HG03558 (cell line): ENCODE data around the gene PPP1R13B.

Experiments used
- ATAC-seq: cut with Tn5 transposase; IDR thresholded peaks from one replicate; pipeline ENCODE4 v1.9.1; 2021; ENCODE audit warnings: moderate number of reproducible peaks; ENCODE audit not compliant: unreplicated experiment; ENCODE audit errors: extremely low read depth

PPP1R13B gene

GRCh38 chr14:103705118-103705503 lies 142.3 kb downstream of the PPP1R13B start:
- no peak for ATAC-seq

DNA sequence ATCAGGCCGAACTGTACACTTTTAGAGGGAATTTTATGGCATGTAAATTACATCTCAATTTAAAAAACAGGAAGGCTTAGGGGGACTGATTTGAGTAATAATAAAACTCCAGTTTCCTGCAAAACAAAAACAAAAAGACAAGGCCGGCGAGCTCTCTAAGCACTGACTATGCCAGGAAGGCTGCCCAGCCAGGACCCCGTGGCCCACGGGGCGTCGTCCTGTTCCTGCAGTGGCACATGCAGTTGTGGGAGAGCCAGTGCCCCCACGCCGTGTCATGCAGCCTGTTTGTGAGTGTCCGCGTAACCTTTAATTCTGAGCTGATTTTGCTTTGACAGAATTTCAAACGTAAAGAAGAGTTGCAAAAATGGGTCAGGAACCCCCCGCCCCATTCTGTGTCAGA lies 142.7 kb downstream of the PPP1R13B start:
- ATAC-seq, result no peak

DNA sequence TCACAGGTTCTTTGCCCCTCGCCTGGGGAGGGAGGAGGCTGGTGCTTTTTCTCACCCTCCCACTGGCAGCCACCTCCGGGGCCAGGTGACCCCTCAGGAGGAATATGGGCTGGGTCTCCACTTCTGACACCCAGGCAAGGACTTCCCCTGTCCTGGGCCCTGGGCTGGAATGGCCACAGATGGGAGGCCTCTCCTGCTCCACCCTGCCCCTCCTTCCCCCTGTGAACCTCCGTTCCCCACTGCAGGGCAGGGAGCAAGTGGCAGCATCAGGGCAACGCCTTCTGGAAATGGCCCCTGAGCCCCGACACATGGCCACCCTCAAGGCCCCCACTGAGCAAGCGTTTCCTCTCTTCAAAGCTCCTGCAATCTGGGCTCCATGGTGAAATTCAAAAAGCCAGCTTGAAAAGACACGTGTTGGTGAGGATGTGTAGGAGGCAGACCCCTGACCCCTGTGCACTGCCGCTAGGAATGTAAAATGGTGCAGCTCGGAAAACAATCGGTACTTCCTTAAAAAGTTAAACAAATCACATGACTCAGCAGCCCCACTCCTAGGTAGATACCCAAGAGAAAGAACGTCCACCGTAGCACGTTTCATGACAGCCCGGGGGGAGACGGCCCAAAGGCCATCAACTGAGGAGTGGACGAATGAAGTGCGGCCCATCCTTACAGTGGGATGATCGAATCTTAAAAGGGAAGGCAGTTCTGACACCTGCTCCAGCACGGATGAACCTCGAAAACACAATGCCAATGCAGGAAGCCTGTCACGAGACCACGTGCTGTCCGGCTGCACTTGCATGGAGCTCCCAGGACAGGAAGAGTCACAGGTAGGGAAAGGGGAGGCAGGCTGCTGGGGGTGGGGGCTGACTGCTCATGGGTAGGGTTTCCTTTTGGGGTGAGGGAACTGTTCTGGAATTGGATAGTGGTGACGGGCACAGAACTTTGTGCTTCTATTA lies 143.7 kb downstream of the PPP1R13B start:
- no peak for ATAC-seq

- no peak for ATAC-seq
Measured at GRCh38 chr14:103702497-103703432, 144.6 kb downstream of the PPP1R13B start.

GRCh38 chr14:103702095-103702494 lies 145.3 kb downstream of the PPP1R13B start:
- no peak for ATAC-seq

GRCh38 chr14:103700753-103701490 lies 146.5 kb downstream of the PPP1R13B start:
- no peak for ATAC-seq

DNA sequence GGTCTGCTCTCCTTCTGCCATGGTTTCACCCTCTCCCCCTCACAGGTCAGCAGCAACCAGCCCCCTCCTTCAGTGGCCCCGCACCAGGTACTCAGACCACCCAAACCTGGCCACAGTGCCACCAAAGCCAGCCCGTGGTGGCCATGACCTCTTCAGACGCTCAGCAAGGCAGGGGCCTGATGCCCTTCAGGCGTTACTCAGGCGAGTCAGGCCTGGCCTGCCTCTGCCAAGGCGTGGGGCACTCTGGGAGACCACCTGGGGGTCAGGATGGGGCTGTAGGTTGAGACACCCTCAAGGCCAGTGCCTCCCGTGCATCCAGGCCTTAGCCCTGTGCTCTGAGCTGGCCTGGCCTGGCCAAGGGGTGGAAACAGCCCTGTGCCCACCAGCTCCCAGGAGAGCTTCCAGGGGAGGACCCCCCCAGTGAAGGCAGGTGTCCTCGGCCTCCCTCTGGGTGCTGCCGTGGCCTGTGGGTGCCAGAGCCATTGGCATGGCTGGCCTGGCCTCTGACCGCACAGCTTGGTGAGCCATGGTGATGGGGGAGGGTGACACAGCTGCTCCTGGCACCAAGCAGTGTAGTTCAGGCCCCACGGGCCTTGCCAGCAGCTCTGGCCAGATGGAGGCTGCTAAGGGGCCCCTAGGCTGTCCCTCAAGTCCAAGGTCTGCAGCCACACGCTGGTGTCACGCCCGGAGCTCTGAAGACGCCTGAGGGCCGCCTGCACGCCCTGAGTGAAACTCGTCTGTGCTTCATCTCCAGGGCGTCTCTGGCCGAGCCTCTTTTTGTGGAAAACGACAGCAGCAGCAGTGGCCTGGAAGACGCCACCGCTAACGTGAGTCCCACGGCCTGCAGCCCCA lies 147.2 kb downstream of the PPP1R13B start:
- ATAC-seq, result no peak

DNA sequence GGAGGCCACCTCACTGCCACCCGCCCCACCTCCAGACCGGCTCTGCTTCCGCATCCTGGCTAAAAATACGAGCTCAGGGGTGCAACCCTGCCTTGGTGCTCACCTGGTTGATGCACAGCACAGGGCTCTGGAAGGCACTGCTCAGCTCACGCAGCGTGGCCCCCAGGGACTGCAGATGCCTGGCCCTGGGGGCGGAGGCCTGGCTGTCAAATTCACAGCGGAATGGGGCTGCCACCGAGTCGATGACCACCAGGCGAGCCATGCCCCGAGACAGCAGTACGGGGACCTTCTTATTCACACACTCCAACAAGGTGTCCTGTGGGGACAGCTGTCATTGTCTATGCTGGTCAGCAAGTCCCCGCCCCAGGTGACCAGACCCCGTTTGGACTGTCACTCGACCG lies 148.1 kb downstream of the PPP1R13B start:
- ATAC-seq, result no peak

GRCh38 chr14:103698380-103699260 lies 148.8 kb downstream of the PPP1R13B start:
- ATAC-seq, result no peak

GRCh38 chr14:103697603-103698379 lies 149.6 kb downstream of the PPP1R13B start:
- ATAC-seq, result no peak

- ATAC-seq, result no peak
Measured at GRCh38 chr14:103697206-103697602, 150.2 kb downstream of the PPP1R13B start.

DNA sequence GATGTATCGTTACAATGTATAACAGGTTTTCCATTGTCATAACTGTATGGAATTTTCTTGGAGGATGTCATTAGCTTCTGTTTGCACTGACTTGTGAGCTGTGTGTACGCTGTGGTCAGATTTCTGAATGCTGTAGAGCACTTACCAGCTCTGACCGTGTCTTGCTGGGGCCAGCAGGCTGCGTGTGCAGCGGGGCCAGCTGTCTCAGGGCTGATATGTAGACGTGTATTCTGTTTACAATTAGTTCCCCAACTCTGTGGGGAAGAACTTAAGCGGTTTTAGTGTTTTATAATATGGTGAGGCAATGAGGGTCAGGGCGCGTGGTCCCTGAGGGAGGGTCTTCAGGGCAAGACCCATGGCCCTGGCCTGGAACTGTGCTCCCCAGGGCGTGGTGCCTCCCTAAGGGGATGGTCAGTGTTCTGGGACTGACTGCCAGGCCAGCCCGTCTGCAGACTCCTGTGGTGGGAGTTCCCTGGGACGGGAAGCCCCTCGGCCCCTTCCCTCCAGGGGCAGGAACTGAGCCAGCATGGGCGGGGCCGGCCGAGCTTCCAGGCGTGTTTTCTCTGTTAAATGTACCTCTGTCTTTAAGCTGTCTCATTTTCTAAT lies 150.8 kb downstream of the PPP1R13B start:
- ATAC-seq, result no peak

DNA sequence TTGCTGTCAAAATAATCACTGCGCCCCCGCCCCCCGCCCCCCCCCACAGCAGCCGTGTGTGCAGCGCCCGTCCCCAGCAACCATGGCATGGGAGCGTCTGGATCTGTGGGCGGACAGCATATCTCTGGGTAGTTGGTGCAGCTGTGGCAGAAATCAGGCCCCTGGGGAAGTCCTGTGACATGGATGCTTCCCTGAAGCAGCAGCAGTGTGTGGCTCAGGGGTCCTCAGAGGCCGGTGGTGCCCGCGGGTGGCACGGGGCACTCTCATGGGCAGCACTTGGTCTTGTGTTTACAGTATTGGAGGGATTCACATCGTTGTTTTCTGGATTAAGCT lies 151.3 kb downstream of the PPP1R13B start:
- ATAC-seq, result no peak

DNA sequence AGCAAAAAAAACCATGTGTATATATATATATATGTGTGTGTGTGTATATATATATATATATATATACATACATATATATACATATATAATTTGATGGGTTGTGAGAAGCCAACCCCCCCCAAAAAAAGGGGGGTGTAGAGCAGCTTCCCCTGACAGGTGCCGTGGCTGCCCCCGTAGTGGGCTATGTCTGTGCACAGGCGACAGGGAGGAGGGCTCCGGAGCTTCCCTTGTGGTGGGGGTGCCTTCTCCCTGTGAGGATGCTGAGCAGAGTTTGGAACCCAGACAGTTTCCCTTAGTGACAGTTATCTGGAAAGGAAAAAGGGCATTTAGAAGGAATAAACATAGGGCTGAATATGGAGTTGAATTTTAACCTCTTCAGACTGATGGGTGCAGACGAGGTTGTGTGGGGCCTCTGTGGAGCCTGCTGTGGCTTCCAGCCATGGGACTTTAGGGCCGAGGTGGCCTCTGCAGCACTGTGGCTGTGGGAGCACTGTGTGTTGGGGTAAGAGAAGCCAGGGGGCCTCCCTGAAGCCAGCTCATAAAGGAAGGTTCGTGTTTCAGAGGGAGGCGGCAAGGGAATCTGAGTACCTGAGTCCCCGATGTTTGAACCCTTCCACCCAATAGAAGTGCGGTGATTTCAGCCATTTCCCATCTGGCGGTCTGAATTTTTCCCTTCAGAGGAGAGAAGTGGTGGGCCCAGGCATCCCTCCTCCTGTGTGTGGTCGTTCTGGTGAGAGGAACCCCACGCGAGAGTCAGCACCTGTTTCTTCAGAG lies 151.9 kb downstream of the PPP1R13B start:
- no peak for ATAC-seq

DNA sequence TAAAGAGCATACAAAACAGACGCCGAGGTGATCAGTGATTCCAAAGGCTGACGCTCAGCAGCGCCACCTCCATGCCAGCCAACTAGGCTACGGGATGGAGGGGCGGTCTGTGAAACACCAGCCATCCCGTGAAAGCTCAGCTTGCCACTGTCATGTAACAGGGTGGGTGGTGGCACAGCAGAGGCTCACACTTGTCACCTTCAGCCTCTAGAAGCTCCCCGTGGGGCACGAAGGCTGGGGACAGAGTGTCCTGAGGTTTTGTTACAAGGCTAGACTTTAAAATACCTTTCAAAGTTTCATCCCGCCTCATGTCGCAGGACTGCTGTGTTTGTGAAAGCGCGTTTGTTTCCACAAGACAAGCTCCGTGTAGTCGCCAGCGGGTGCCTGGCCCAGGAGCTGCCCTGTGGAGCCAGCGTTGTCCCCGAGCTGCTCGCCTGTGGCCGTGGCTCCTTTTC lies 152.8 kb downstream of the PPP1R13B start:
- no peak for ATAC-seq

GRCh38 chr14:103693515-103693914 lies 153.9 kb downstream of the PPP1R13B start:
- ATAC-seq, result no peak

GRCh38 chr14:103692871-103693270 lies 154.5 kb downstream of the PPP1R13B start:
- no peak for ATAC-seq
